Measurements from ENCODE around the gene ZSCAN26.
A peak's percentile ranks its signal among the peaks of the same experiment; 100 is the strongest.

Gene ZSCAN26

GRCh38 chr6:28250747-28251146, 16.2 kb upstream of the ZSCAN26 start:
- H3K9ac ChIP-seq (ENCODE audit: insufficient read length) = peak overlapping the region; percentile 86

DNA sequence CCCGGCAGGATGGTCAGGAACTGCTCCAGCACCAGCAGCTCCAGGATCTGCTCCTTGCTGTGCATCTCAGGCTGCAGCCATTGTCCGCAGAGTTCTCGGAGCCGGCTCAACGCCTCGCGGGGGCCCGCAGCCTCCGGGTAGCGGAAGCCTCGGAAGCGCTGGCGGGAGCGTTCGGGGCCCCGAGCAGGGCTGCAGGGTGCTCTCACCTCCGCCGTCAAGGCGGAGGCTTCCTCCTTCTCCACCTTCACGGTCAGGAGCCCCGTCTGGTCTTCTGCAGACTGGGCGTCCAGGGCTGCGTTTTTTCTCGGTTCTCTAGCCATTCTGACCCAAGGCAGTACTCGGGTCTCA, 15.3 kb upstream of the ZSCAN26 start:
- no peak for DNase-seq (ENCODE audit: low read depth, low spot score)
- Histone ChIP-seq H3K4me3 (peak overlapping the region; percentile 100), H3K36me3 (ENCODE audit: insufficient read depth, low read length) (peaks cover 16% of the 10 kb centered on the region; the same call in 1 of the 2 replicates), H3K9me3 (ENCODE audit: low read depth, low read length) (no peaks in the 10 kb centered on the region), H3K27ac (no peak overlapping the region), H3K9ac (ENCODE audit: insufficient read length) (peak overlapping the region; percentile 86)
- TF ChIP-seq FOXP2 (optimal IDR thresholded peaks at IDR 0.05; ENCODE audit: control extremely low read depth, extremely low read length, insufficient read depth) (no peak), EZH2 (IDR thresholded peaks at IDR 0.05) (no peak), POLR2AphosphoS5 (IDR thresholded peaks at IDR 0.05; ENCODE audit: borderline replicate concordance, low read depth, low read length) (no peak)

More at GRCh38 chr6:28250747-28251146, 16.2 kb upstream of the ZSCAN26 start:
- no peak for DNase-seq (ENCODE audit: low read depth, low spot score)
- TF ChIP-seq EZH2 (IDR thresholded peaks at IDR 0.05) (no peak), FOXP2 (optimal IDR thresholded peaks at IDR 0.05; ENCODE audit: control extremely low read depth, extremely low read length, insufficient read depth) (no peak), POLR2AphosphoS5 (IDR thresholded peaks at IDR 0.05; ENCODE audit: borderline replicate concordance, low read depth, low read length) (no peak)
- Histone ChIP-seq H3K36me3 (ENCODE audit: insufficient read depth, low read length) (peaks cover 21% of the 10 kb centered on the region), H3K9me3 (ENCODE audit: low read depth, low read length) (no peaks in the 10 kb centered on the region), H3K4me3 (peak overlapping the region; percentile 100), H3K27ac (no peak overlapping the region)

GRCh38 chr6:28252009-28252975, 14.7 kb upstream of the ZSCAN26 start, which contains the start of gene ZKSCAN4:
Gene ZKSCAN4, minus strand, starts transcription at chr6:28252269. Its CDS starts 289 bp downstream, at chr6:28251980.
- Histone ChIP-seq H3K4me3 (peak within 1 kb of the TSS; percentile 100), H3K36me3 (ENCODE audit: insufficient read depth, low read length) (peaks cover 11% of the 10 kb centered on the region; the same call in 1 of the 2 replicates), H3K27ac (no peak within 1 kb of the TSS), H3K9me3 (ENCODE audit: low read depth, low read length) (no peaks in the 10 kb centered on the region), H3K9ac (ENCODE audit: insufficient read length) (peak within 1 kb of the TSS; percentile 86)
- DNase-seq (ENCODE audit: low read depth, low spot score) = peak; percentile 91
- no peak for TF ChIP-seq EZH2 (IDR thresholded peaks at IDR 0.05)
- TF ChIP-seq FOXP2 (optimal IDR thresholded peaks at IDR 0.05; ENCODE audit: control extremely low read depth, extremely low read length, insufficient read depth) = peak; percentile 12
- TF ChIP-seq POLR2AphosphoS5 (IDR thresholded peaks at IDR 0.05; ENCODE audit: borderline replicate concordance, low read depth, low read length) = peak; percentile 84

DNA sequence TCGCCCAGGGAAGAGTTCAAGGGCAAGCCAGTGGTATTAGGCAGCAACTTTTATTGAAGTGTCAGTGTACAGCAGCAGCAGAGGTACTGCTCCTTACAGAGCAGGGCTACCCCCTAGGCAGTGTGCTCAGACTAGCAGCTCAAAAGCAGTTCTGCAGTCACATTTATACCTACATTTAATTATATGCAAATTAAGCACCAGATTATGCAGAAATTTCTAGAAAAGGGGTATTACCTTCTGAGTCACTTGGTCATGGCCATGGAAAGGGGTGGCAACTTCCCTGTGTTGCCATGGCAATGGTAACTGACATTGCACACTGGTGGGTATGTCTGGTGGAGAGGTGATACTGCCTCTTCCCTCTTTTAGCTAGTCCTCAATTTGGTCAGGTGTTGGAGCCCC, 12.8 kb upstream of the ZSCAN26 start:
- TF ChIP-seq FOXP2 (optimal IDR thresholded peaks at IDR 0.05; ENCODE audit: control extremely low read depth, extremely low read length, insufficient read depth) = no peak
- TF ChIP-seq POLR2AphosphoS5 (IDR thresholded peaks at IDR 0.05; ENCODE audit: borderline replicate concordance, low read depth, low read length) = no peak
- no peak for TF ChIP-seq EZH2 (IDR thresholded peaks at IDR 0.05)
- H3K27ac ChIP-seq = no peak overlapping the region
- H3K9ac ChIP-seq (ENCODE audit: insufficient read length) = no peak overlapping the region
- 0 out of 2 replicates have a peak, but pooled peaks cover 4% of the 10 kb centered on the region for H3K36me3 ChIP-seq (ENCODE audit: insufficient read depth, low read length)
- H3K9me3 ChIP-seq (ENCODE audit: low read depth, low read length) = no peaks in the 10 kb centered on the region
- DNase-seq (ENCODE audit: low read depth, low spot score) = no peak
- H3K4me3 ChIP-seq = no peak overlapping the region

GRCh38 chr6:28257042-28257441, 9.9 kb upstream of the ZSCAN26 start:
- Histone ChIP-seq H3K36me3 (ENCODE audit: insufficient read depth, low read length) (no peaks in the 10 kb centered on the region), H3K9ac (ENCODE audit: insufficient read length) (no peak overlapping the region), H3K27ac (no peak overlapping the region), H3K4me3 (no peak overlapping the region), H3K9me3 (ENCODE audit: low read depth, low read length) (no peaks in the 10 kb centered on the region)
- TF ChIP-seq POLR2AphosphoS5 (IDR thresholded peaks at IDR 0.05; ENCODE audit: borderline replicate concordance, low read depth, low read length) = no peak
- TF ChIP-seq FOXP2 (optimal IDR thresholded peaks at IDR 0.05; ENCODE audit: control extremely low read depth, extremely low read length, insufficient read depth) = no peak
- TF ChIP-seq EZH2 (IDR thresholded peaks at IDR 0.05) = no peak
- DNase-seq (ENCODE audit: low read depth, low spot score) = no peak

DNA sequence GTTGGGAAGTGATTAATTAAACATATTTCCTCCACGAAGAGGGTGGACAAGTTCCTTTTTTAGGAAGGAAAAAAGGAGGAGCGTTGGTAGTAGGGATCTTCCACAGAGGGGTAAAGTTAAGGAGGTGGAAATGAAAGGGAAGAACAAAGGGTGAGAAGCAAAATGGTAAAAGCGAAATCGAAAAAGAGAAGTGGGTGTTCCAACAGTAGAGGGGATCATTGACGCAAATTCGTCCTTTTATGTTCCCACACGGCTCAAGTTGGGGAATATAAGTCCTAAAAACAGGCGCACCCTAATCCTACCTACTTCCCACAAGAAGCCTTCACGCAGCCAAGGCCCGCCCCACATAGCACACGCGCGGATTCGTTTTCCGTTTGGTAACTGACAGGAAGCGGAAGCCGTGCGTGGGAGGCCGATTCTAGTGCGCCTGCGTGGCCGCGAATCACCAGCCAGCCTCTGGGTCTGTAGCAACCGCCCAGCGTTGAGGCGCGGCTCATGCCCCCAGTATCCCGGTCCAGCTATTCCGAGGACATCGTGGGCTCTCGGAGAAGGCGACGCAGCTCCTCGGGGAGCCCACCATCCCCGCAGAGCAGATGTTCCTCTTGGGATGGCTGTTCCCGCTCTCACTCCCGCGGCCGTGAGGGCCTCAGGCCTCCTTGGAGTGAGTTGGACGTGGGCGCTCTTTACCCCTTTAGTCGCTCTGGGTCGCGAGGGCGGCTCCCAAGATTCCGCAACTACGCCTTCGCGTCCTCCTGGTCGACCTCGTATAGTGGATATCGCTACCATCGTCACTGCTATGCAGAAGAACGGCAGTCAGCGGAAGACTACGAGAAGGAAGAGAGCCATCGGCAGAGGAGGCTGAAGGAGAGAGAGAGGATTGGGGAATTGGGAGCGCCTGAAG, 7.8 kb upstream of the ZSCAN26 start, which contains the start of gene NKAPL:
NKAPL (plus strand) TSS at position 421 of the 901 bp plus-strand sequence; CDS start at position 496, 75 bp downstream.
- Histone ChIP-seq H3K9me3 (ENCODE audit: low read depth, low read length) (no peaks in the 10 kb centered on the region), H3K27ac (no peak within 1 kb of the TSS), H3K36me3 (ENCODE audit: insufficient read depth, low read length) (no peaks in the 10 kb centered on the region), H3K9ac (ENCODE audit: insufficient read length) (no peak within 1 kb of the TSS), H3K4me3 (no peak within 1 kb of the TSS)
- TF ChIP-seq POLR2AphosphoS5 (IDR thresholded peaks at IDR 0.05; ENCODE audit: borderline replicate concordance, low read depth, low read length) (no peak), FOXP2 (optimal IDR thresholded peaks at IDR 0.05; ENCODE audit: control extremely low read depth, extremely low read length, insufficient read depth) (no peak)
- DNase-seq (ENCODE audit: low read depth, low spot score) = no peak

DNA sequence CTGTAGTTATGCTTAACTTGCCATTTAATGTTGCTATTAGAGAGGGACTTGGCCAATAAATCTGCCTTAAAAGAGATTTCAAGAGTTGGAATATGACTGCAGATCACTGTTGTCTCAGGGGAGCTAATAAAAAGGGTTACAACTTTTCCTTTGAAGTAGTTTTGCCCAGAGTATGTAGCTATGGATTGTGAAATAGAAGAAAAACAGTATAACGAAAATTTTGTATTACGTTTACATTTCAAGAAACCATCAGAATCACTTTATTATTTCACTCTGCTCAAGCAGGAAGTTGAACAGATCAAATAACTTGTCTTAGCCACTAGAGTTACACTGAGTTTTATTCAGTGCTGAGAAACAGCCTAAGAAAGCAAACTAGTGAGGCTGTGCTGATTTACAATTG, 3.0 kb upstream of the ZSCAN26 start:
- DNase-seq (ENCODE audit: low read depth, low spot score) = peak; percentile 45
- H3K9me3 ChIP-seq (ENCODE audit: low read depth, low read length) = no peaks in the 10 kb centered on the region
- H3K27ac ChIP-seq = peak overlapping the region; percentile 85
- TF ChIP-seq FOXP2 (optimal IDR thresholded peaks at IDR 0.05; ENCODE audit: control extremely low read depth, extremely low read length, insufficient read depth) = no peak
- TF ChIP-seq EZH2 (IDR thresholded peaks at IDR 0.05) = no peak
- no peak for TF ChIP-seq POLR2AphosphoS5 (IDR thresholded peaks at IDR 0.05; ENCODE audit: borderline replicate concordance, low read depth, low read length)
- H3K4me3 ChIP-seq = peak overlapping the region; percentile 63
- peak overlapping the region; percentile 40 for H3K9ac ChIP-seq (ENCODE audit: insufficient read length)
- no peaks in the 10 kb centered on the region for H3K36me3 ChIP-seq (ENCODE audit: insufficient read depth, low read length)

All from SK-N-MC (cell line).